GM19043 (cell line): ENCODE results near the gene SLC6A3.
"Not testable (repeated sequence)": the region's sequence is repeated elsewhere in the genome, so short reads cannot be mapped to it uniquely, and the experiment has no call there.

Source experiments
- ATAC-seq: cut with Tn5 transposase; IDR thresholded peaks from one replicate; pipeline ENCODE4 v1.9.1; 2021; ENCODE audit warnings: low read depth; ENCODE audit not compliant: unreplicated experiment

SLC6A3 gene

GRCh38 chr5:1376981-1377380 is 68.3 kb downstream of the SLC6A3 start:
- no peak for ATAC-seq

- no peak for ATAC-seq
These were observed 69.1 kb downstream of the SLC6A3 start for GRCh38 chr5:1375871-1376810.

- no peak for ATAC-seq
These were observed 70.6 kb downstream of the SLC6A3 start for GRCh38 chr5:1374679-1375055.

- no peak for ATAC-seq
These were observed 71.1 kb downstream of the SLC6A3 start for GRCh38 chr5:1374030-1374678.

GRCh38 chr5:1371972-1372342 is 73.3 kb downstream of the SLC6A3 start:
- ATAC-seq, result not testable (repeated sequence)

GRCh38 chr5:1371218-1371971 is 73.8 kb downstream of the SLC6A3 start:
- no peak for ATAC-seq

GRCh38 chr5:1370006-1370405 is 75.2 kb downstream of the SLC6A3 start:
- no peak for ATAC-seq

GRCh38 chr5:1368756-1369155 is 76.5 kb downstream of the SLC6A3 start:
- ATAC-seq, result no peak

- ATAC-seq, result no peak
These were observed 77.0 kb downstream of the SLC6A3 start for GRCh38 chr5:1368236-1368635.

- no peak for ATAC-seq
These were observed 78.1 kb downstream of the SLC6A3 start for GRCh38 chr5:1367149-1367548.

- ATAC-seq, result no peak
These were observed 78.7 kb downstream of the SLC6A3 start for GRCh38 chr5:1366514-1366913.

- no peak for ATAC-seq
These were observed 81.0 kb downstream of the SLC6A3 start for GRCh38 chr5:1364211-1364610.

GRCh38 chr5:1363581-1363980 is 81.7 kb downstream of the SLC6A3 start:
- ATAC-seq, result no peak

GRCh38 chr5:1363160-1363559 is 82.1 kb downstream of the SLC6A3 start:
- ATAC-seq, result no peak

- ATAC-seq, result no peak
These were observed 82.8 kb downstream of the SLC6A3 start for GRCh38 chr5:1362242-1363015.

GRCh38 chr5:1360861-1361260 is 84.4 kb downstream of the SLC6A3 start:
- no peak for ATAC-seq

GRCh38 chr5:1360367-1360766 is 84.9 kb downstream of the SLC6A3 start:
- not testable (repeated sequence) for ATAC-seq

- no peak for ATAC-seq
These were observed 85.5 kb downstream of the SLC6A3 start for GRCh38 chr5:1359713-1360112.

- no peak for ATAC-seq
These were observed 86.1 kb downstream of the SLC6A3 start for GRCh38 chr5:1359031-1359645.

- no peak for ATAC-seq
These were observed 86.6 kb downstream of the SLC6A3 start for GRCh38 chr5:1358726-1359025.
